ENCODE results near the gene ATPAF1.

The ATPAF1 gene

GRCh38 chr1:46690931-46691421, 22.8 kb upstream of the ATPAF1 start:
- peaks cover 3% of the 10 kb centered on the region for H3K36me3 ChIP-seq
- no peaks in the 10 kb centered on the region for H3K9me3 ChIP-seq
- no peak for DNase-seq
- H3K27me3 ChIP-seq: no peaks in the 10 kb centered on the region
- no peak overlapping the region for H3K4me3 ChIP-seq (ENCODE audit: low read depth, low read length)
- H3K4me1 ChIP-seq: no peaks in the 10 kb centered on the region
- TF ChIP-seq, protein P1, sequence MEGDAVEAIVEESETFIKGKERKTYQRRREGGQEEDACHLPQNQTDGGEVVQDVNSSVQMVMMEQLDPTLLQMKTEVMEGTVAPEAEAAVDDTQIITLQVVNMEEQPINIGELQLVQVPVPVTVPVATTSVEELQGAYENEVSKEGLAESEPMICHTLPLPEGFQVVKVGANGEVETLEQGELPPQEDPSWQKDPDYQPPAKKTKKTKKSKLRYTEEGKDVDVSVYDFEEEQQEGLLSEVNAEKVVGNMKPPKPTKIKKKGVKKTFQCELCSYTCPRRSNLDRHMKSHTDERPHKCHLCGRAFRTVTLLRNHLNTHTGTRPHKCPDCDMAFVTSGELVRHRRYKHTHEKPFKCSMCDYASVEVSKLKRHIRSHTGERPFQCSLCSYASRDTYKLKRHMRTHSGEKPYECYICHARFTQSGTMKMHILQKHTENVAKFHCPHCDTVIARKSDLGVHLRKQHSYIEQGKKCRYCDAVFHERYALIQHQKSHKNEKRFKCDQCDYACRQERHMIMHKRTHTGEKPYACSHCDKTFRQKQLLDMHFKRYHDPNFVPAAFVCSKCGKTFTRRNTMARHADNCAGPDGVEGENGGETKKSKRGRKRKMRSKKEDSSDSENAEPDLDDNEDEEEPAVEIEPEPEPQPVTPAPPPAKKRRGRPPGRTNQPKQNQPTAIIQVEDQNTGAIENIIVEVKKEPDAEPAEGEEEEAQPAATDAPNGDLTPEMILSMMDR (IDR thresholded peaks at IDR 0.05; ENCODE audit: low read depth, low read length): no peak

DNA sequence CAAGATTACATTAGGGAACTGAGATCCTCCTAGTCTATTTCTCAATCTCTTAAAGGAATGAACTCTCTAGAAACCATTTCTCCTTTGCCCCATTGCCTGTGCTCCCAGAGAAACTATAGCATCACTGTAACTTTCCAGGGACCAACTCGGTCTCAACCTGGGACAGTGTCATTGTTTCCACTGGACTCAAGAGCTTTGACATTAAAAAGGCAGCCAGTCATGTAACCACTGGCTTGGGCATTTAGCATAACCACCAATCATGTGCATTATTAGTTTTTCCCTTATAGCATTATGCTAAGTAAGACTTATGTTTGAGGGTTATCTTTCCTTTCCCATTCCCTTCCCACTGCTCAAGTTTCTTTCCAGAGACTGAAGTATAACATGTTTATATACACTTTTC, 21.7 kb upstream of the ATPAF1 start:
- DNase-seq: no peak
- H3K4me1 ChIP-seq: no peaks in the 10 kb centered on the region
- H3K36me3 ChIP-seq: no peaks in the 10 kb centered on the region; the same call in 1 of the 2 replicates
- no peaks in the 10 kb centered on the region for H3K27me3 ChIP-seq
- TF ChIP-seq, protein P1 (IDR thresholded peaks at IDR 0.05; ENCODE audit: low read depth, low read length): no peak
- H3K9me3 ChIP-seq: no peaks in the 10 kb centered on the region
- H3K4me3 ChIP-seq (ENCODE audit: low read depth, low read length): no peak overlapping the region

- TF ChIP-seq, protein P1 (IDR thresholded peaks at IDR 0.05; ENCODE audit: low read depth, low read length): no peak
- no peaks in the 10 kb centered on the region; the same call in 1 of the 2 replicates for H3K36me3 ChIP-seq
- H3K4me1 ChIP-seq: no peaks in the 10 kb centered on the region
- H3K4me3 ChIP-seq (ENCODE audit: low read depth, low read length): no peak overlapping the region
- no peaks in the 10 kb centered on the region for H3K9me3 ChIP-seq
- DNase-seq: no peak
- H3K27me3 ChIP-seq: no peaks in the 10 kb centered on the region
Observed at GRCh38 chr1:46689356-46689755, 21.2 kb upstream of the ATPAF1 start.

- H3K4me3 ChIP-seq (ENCODE audit: low read depth, low read length): no peak overlapping the region
- H3K4me1 ChIP-seq: no peaks in the 10 kb centered on the region
- DNase-seq: no peak
- H3K9me3 ChIP-seq: no peaks in the 10 kb centered on the region
- no peaks in the 10 kb centered on the region for H3K27me3 ChIP-seq
- TF ChIP-seq, protein P1 (IDR thresholded peaks at IDR 0.05; ENCODE audit: low read depth, low read length): no peak
- H3K36me3 ChIP-seq: no peaks in the 10 kb centered on the region; the same call in 1 of the 2 replicates
Observed at GRCh38 chr1:46687921-46688509, 19.9 kb upstream of the ATPAF1 start.

GRCh38 chr1:46687093-46687659, 19.0 kb upstream of the ATPAF1 start:
- Histone ChIP-seq H3K4me1 (no peaks in the 10 kb centered on the region), H3K27me3 (no peaks in the 10 kb centered on the region), H3K36me3 (no peaks in the 10 kb centered on the region; the same call in 1 of the 2 replicates), H3K9me3 (no peaks in the 10 kb centered on the region), H3K4me3 (ENCODE audit: low read depth, low read length) (no peak overlapping the region)
- TF ChIP-seq, protein P1 (IDR thresholded peaks at IDR 0.05; ENCODE audit: low read depth, low read length): no peak
- peak; percentile 5 for DNase-seq

- H3K4me3 ChIP-seq (ENCODE audit: low read depth, low read length): no peak overlapping the region
- TF ChIP-seq, protein P1 (IDR thresholded peaks at IDR 0.05; ENCODE audit: low read depth, low read length): no peak
- H3K9me3 ChIP-seq: no peaks in the 10 kb centered on the region
- DNase-seq: no peak
- H3K27me3 ChIP-seq: no peaks in the 10 kb centered on the region
- H3K36me3 ChIP-seq: no peaks in the 10 kb centered on the region; the same call in 1 of the 2 replicates
- no peaks in the 10 kb centered on the region for H3K4me1 ChIP-seq
Observed at GRCh38 chr1:46686255-46686654, 18.1 kb upstream of the ATPAF1 start.
